HG02870 (cell line): ENCODE measurements around the gene STARD8.

Experiments used
- ATAC-seq: cut with Tn5 transposase; IDR thresholded peaks from one replicate; pipeline ENCODE4 v1.9.1; 2021; ENCODE audit warnings: mild to moderate bottlenecking, moderate library complexity; ENCODE audit not compliant: unreplicated experiment

STARD8 gene

DNA sequence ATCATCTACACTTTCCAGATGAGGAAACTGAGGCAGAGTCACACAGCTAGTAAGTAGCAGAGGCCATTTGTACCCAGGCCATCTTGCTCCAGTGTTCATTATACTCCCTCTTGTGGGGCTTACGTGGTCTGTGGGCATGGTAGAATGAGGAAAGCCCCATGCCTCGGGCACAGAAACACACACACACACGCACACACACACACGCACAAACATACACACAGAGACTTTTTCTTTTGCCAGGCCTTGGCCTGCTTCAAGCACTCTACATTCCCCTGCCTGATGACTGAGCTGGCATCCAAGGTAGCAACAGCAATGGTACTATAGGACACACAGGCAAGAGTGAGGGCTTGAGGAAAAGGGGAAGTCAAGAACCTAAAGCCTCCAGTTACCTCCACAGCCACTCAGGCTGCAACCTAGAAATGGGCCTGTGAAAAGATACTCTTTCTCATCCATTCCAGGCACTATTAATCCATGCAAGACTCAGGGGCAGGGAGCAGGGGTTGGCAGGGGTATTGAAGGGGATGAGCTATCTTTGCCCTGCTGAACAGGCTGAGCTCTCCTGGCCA is 43.6 kb downstream of the STARD8 start:
- no peak for ATAC-seq

DNA sequence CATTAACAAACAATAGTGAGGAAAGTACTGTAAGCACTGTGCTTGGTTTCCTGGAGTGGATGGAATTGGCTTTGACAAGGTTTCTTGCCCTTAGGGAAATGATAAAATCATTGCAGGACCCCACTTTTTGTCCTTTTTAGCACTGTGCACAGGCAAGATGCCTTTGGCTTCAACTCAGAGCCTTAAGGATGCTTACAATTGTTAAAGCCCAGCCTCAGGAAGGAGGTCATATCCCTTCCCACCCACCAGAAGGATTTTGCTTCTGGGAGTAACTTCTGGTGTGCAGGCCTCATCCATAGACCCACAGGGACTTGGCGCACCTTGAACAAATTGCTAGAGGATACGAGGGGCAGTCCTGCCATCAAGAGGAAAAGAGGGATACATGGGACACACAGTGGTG is 44.5 kb downstream of the STARD8 start:
- ATAC-seq: no peak

GRCh38 chrX:68692651-68693050 is 45.2 kb downstream of the STARD8 start:
- ATAC-seq: no peak

- ATAC-seq: no peak
Measured at GRCh38 chrX:68693481-68694434, 46.3 kb downstream of the STARD8 start.

DNA sequence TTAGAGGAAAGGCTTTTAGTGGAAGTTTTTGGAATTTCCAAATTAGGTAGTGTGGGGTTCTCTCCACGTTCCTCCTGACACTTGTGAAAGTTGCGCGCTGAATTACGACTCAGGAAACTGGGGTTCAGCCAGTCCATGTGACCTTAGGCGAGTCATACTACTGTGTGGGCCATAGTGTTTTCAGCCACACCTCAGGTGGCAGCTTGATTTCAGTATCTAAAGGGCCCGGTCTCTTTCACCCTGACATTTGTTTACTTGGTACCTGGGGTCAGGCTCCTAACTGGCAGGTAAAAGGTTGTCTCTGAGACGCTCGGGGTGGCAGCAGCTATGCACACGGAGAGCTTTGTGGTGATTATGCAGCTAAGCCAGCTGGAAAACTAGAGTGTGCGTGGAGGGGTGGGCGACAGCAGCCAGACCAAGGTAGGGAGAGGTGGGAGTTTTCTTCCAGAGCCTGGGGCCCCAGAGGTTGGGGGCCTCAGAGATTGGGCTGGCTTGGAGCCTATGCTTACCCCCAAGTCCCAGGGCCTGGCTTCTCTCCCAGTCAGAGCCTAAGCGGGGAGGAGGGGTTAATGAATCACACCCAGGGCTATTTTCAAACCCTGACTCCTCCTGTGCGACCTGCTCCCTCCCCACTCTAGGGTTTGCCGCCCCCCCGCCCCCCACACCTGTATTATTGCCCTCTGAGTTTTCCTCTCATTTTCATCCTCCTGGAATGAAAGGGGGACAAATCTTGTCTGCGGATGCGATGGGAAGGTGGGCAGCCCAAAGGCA is 47.2 kb downstream of the STARD8 start:
- no peak for ATAC-seq

DNA sequence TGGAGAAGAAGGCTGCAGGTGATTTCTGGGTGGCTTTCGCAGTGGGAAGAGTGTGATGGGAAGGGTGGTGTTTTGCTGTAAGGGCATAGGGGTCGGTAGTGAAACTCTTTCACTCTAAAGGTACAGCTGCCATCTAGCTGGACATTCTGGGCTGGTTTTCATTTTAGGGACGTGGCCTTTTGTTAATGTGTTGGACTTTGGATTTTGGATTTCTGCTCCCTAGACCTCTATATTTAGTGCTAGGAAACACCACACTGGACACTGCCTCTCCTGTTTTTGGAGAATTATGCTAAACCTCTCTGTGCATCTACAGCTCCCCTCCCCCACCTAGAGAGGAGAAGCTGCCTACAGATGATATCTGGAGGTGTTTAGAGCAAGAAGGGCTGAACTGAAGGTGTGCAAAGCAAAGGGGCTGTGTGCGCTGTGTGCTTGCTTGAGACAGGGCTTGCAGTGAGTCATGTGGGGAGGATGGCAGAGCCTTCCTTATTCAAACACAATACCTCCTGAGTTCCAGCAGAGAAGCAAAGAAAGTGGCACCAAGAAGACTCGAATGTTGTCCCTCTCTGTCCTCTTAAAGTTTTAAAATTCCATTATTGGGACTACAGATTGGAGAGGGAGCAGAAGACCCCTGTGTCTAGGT is 47.9 kb downstream of the STARD8 start:
- ATAC-seq: no peak

GRCh38 chrX:68696267-68696990 is 49.0 kb downstream of the STARD8 start:
- no peak for ATAC-seq

GRCh38 chrX:68697036-68697435 is 49.6 kb downstream of the STARD8 start:
- ATAC-seq: no peak

GRCh38 chrX:68697465-68698125 is 50.1 kb downstream of the STARD8 start:
- ATAC-seq: no peak

GRCh38 chrX:68698942-68699341 is 51.5 kb downstream of the STARD8 start:
- no peak for ATAC-seq

- no peak for ATAC-seq
Measured at GRCh38 chrX:68699960-68700746, 52.7 kb downstream of the STARD8 start.

- no peak for ATAC-seq
Measured at GRCh38 chrX:68703369-68703768, 55.9 kb downstream of the STARD8 start.

GRCh38 chrX:68703846-68704245 is 56.4 kb downstream of the STARD8 start:
- ATAC-seq: no peak

DNA sequence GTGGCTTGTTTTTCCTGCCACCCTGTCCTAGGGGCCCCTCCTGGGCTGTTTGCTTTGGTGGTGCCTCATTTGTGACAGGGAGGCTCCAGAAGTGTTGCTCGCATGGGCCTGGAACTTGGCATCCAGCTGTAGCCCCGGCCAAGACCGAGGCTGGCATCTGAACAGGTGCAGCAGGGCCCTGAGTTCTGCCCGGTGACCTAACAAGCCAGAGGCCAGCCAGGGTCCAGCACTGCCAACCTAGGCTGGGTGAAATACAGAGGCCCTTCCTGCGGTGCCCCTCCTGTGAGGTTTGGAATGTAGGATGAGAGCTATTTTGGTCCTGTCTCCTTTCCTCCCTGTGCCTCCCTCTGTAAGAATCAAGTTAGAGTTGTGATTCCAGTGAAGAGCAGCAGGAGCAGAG is 58.5 kb downstream of the STARD8 start:
- no peak for ATAC-seq

- no peak for ATAC-seq
Measured at GRCh38 chrX:68708503-68709290, 61.2 kb downstream of the STARD8 start.

- peak; percentile 62 for ATAC-seq
Measured at GRCh38 chrX:68710870-68711576, 63.6 kb downstream of the STARD8 start.

DNA sequence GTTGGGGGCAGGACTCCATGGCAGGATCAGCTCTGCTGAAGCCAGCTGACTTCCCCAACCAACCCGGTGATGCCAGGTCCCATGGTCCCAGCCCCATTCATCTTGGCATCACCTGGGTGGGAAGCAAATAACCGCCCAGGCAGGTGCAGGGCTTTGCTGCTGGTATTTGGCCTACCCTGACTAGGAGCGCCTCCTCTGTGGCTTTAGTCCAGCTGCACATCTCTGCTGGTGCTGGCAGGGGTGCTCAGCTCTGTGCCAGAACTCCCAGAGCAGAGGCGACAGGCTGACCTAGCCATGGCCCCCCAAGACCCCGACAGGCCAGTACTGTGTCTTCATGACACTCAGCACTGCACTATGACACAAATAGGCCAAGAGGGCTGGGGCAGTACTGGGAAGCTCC is 64.4 kb downstream of the STARD8 start:
- no peak for ATAC-seq

GRCh38 chrX:68714856-68715255 is 67.4 kb downstream of the STARD8 start:
- no peak for ATAC-seq
